CD4-positive, alpha-beta memory T cell (primary cell): ENCODE results near the gene NOL4L. TPM values are rescaled to one million over a fixed set of nuclear protein-coding genes. Genes with fewer than 3 reads are reported as not detected.

Experiments used
- CTCF ChIA-PET: fragments of 350-600 bp; sonication (Branson Sonifier 250); formaldehyde crosslinking; loops from one replicate; lab custom pipeline; 2021; ENCODE audit warnings: inconsistent platforms; ENCODE audit not compliant: partially characterized antibody; lab: Charles Lee
- POLR2A ChIA-PET: fragments of 350-600 bp; sonication (Branson Sonifier 250); formaldehyde crosslinking; loops from one replicate; lab custom pipeline; 2021; ENCODE audit not compliant: partially characterized antibody; lab: Charles Lee
- DNase-seq, 5 donors: peaks; one replicate each; pipeline versions ENCODE4 v3.0.0 to v3.0.0-alpha.2; 2020 to 2022; ENCODE audit warnings: mixed read lengths in 1 of 5
- H3K27ac ChIP-seq: one replicate; pipeline ENCODE4 v1.7.0; 2013; ENCODE audit warnings: low read depth, low read length
- H3K27me3 ChIP-seq: 2 replicates; pipeline ENCODE4 v1.7.0; 2013; ENCODE audit warnings: mild to moderate bottlenecking, low read length, moderate library complexity; ENCODE audit not compliant: insufficient read depth
- H3K36me3 ChIP-seq: 2 replicates; pipeline ENCODE4 v1.7.0; 2013; ENCODE audit warnings: mild to moderate bottlenecking, low read length, moderate library complexity; ENCODE audit not compliant: insufficient read depth
- H3K4me1 ChIP-seq: 2 replicates; pipeline ENCODE4 v1.7.0; 2013; ENCODE audit warnings: mild to moderate bottlenecking, low read length, moderate library complexity; ENCODE audit not compliant: insufficient read depth
- H3K4me3 ChIP-seq, 2 donors: one replicate each; pipeline ENCODE4 v1.7.0; 2013; ENCODE audit warnings: low read length in 2 of 2, mild to moderate bottlenecking in 1 of 2
- H3K9me3 ChIP-seq, 2 donors: one replicate each; pipeline ENCODE4 v1.7.0; 2013; ENCODE audit warnings: low read length in 2 of 2, control low read depth in 1 of 2; ENCODE audit not compliant: control insufficient read depth in 1 of 2
- H3K27ac Mint-ChIP-seq, 7 donors: one replicate each; pipeline ENCODE4 v1.8.0; 2020 to 2021; ENCODE audit warnings: mixed read lengths in 7 of 7, mild to moderate bottlenecking in 6 of 7, inconsistent platforms in 3 of 7, moderate library complexity in 3 of 7
- H3K27me3 Mint-ChIP-seq, 2 donors: one replicate each; pipeline ENCODE4 v1.8.0; 2020 to 2021; ENCODE audit warnings: mixed read lengths in 2 of 2
- H3K36me3 Mint-ChIP-seq, 2 donors: one replicate each; pipeline ENCODE4 v1.8.0; 2020 to 2021; ENCODE audit warnings: mixed read lengths in 2 of 2, inconsistent platforms in 1 of 2, mild to moderate bottlenecking in 1 of 2
- H3K4me1 Mint-ChIP-seq, 4 donors: one replicate each; pipeline ENCODE4 v1.8.0; 2020 to 2021; ENCODE audit warnings: mixed read lengths in 4 of 4, mild to moderate bottlenecking in 1 of 4
- H3K4me3 Mint-ChIP-seq, 8 donors: one replicate each; pipeline ENCODE4 v1.8.0; 2020 to 2021; ENCODE audit warnings: mixed read lengths in 8 of 8, mild to moderate bottlenecking in 7 of 8, moderate library complexity in 6 of 8, inconsistent platforms in 3 of 8
- H3K9me3 Mint-ChIP-seq, 8 donors: one replicate each; pipeline ENCODE4 v1.8.0; 2020 to 2021; ENCODE audit warnings: mixed read lengths in 8 of 8, mild to moderate bottlenecking in 5 of 8, inconsistent platforms in 3 of 8, moderate library complexity in 1 of 8
- intact Hi-C: fragments of 100-400 bp; cut with micrococcal nuclease; formaldehyde crosslinking; loops from one replicate; pipeline ENCODE4 v1.15.1; 2023
- polyA plus RNA-seq, 2 donors: library from polyadenylated mRNA; unstranded; fragments of 300-500 nt; fragmentation: Illumina TruSeq; gene quantifications; one replicate each; pipeline ENCODE4 v1.2.3, GENCODE V29; 2021
- total RNA-seq, 2 experiments: library from RNA; stranded (reverse); gene quantifications; one replicate each; pipeline ENCODE4 v1.2.3, GENCODE V29; 2021

NOL4L gene
- total and polyA plus RNA-seq, 4 experiments from 2014 or later: 7.0 to 74.2 (median 47.5) TPM

DNA sequence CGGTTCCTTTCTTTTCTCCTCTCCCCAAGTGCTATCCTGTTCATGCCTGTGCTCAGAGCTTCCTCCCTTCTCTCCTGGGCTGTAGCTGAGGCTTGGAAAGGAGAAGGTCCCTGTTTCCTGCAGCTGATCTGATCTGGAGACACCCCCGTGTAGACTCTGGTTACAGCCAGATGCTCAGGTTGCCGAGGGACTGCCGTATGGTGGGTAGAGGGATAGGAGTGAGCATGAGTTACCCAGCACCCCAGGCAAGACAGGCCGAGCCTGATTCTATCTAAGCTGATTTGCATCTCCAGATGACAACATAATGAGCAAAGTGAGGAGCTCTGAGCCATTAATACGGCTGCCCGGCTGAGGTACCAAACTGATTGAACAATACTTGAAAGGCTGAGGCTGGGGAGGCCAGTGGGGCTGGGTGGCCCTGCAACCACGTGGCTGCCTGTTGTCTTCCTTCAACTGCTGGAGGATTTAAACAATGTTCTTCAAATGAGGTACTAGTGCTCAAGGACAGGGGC, 135.2 kb downstream of the NOL4L start:
- CTCF ChIA-PET: no interaction called here
- Histone ChIP-seq H3K4me1 (no peaks in the 10 kb centered on the region), H3K4me3 (no peak overlapping the region), H3K9me3 (no peaks in the 10 kb centered on the region), H3K36me3 (peaks cover 61% of the 10 kb centered on the region), H3K27ac (no peak overlapping the region), H3K27me3 (no peaks in the 10 kb centered on the region)
- intact Hi-C loops: no loop called here
- peaks cover 27 to 72% of the 10 kb centered on the region in 2 donors for H3K36me3 Mint-ChIP-seq
- H3K9me3 Mint-ChIP-seq: peaks cover 0 to 5% (median 0%) of the 10 kb centered on the region in 8 donors
- H3K27ac Mint-ChIP-seq: peak overlapping the region; percentile 33 to 89 (median 57)
- POLR2A ChIA-PET: interaction anchor here (1.0 to 1.9 kb wide), 3 partner anchors 10 to 149 kb away, joined by 3 to 5 read pairs (median 3); no protein-coding TSS in a partner anchor
- peaks cover 5 to 19% (median 6%) of the 10 kb centered on the region in 4 donors for H3K4me1 Mint-ChIP-seq
- H3K4me3 Mint-ChIP-seq: no peak overlapping the region
- no peak for DNase-seq
- no peaks in the 10 kb centered on the region for H3K27me3 Mint-ChIP-seq

DNA sequence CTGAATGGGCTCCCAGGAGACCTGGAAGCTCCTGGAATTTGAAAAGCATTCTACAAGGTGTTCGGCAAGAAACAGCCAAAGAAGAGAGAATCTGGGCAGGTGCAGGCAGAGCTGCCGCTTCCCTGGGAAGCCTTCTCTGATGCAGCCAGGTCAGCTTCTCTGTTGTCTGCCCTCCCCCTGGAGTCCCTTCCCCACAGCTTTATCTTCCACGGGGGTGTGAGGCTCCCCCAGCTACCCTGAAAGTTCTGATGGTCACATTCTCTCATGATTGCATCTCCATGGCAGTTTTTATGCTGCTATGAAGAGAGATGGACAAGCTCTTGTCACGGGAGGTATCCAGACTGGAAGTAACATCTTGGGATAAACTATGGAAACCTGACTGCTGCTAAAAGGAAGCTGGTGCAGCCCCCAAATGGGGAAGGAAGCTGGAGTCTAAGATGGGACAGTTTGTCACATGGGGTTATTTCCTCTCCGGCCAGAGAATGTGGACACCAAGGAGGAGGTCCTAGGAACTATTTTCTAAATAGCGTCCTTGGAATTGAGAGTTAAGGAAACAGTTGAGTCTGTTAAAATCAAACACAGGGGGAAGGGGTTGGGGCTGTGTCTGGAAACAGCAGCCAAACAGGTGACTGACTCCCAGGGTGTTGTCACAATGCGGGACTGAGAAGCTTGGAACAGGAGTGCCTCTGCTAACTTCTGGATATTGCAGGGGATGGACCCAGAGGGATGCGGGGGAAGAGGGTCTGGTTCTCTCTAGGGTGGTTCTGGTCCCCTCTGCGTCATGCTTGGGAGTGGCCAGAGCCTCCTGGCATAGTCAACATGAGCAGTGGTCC, 135.9 kb downstream of the NOL4L start:
- Mint-ChIP-seq H3K4me3 (no peak overlapping the region), H3K9me3 (peaks cover 0 to 5% (median 0%) of the 10 kb centered on the region in 8 donors), H3K27me3 (no peaks in the 10 kb centered on the region), H3K36me3 (peaks cover 23 to 73% of the 10 kb centered on the region in 2 donors), H3K27ac (peak overlapping the region in 6 of 7 donors; percentile 23 to 87 (median 68)), H3K4me1 (peaks cover 5 to 19% (median 6%) of the 10 kb centered on the region in 4 donors)
- CTCF ChIA-PET: no interaction called here
- POLR2A ChIA-PET: interaction anchor here (0.8 to 1.9 kb wide), 5 partner anchors 9 to 150 kb away, joined by 3 to 5 read pairs (median 3); no protein-coding TSS in a partner anchor
- Histone ChIP-seq H3K4me3 (no peak overlapping the region), H3K9me3 (no peaks in the 10 kb centered on the region), H3K4me1 (no peaks in the 10 kb centered on the region), H3K27me3 (no peaks in the 10 kb centered on the region), H3K36me3 (peaks cover 61% of the 10 kb centered on the region), H3K27ac (no peak overlapping the region)
- DNase-seq: no peak
- intact Hi-C loops: no loop called here

DNA sequence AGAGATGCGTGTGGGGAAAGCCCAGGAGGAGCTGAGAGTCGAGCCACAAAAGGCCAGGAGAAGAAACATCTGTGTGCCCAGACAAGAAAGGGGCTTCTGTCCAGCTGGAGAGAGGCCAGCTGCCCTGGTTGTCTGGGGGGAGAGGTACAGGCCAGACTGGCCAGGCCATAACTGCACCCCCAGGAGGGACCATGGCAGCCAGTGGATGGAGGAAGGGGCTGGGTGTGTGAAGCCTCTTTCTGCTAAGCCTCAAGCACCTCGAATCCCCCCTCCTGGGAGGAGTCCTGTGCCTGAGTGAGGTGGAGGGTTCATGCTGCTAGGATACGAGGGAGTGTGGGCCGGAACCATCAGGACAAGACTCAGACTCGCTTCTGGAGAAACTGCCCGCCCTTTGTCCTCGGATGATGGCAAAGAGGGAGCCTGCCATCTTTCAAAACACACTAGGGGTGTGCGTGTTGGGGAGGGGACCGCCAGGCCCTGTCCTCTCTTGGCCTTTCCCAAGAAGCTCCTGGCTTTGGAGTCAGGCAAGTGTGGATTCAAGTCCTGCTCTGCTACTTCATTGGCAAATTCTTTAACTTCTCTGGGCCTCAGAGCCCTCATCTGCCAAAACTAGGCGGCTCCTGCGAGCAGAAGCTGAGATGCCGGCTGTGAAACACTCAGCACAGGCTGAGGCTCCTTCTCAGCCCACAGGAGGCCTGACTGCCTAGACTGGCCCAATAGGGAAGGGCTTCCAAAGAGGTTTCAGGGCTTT, 136.7 kb downstream of the NOL4L start:
- Histone ChIP-seq H3K4me3 (no peak overlapping the region), H3K27ac (no peak overlapping the region), H3K4me1 (no peaks in the 10 kb centered on the region), H3K27me3 (no peaks in the 10 kb centered on the region), H3K9me3 (no peaks in the 10 kb centered on the region), H3K36me3 (peaks cover 53% of the 10 kb centered on the region)
- intact Hi-C loops: no loop called here
- H3K27ac Mint-ChIP-seq: peak overlapping the region in 6 of 7 donors; percentile 36 to 82 (median 67)
- peaks cover 27 to 73% of the 10 kb centered on the region in 2 donors for H3K36me3 Mint-ChIP-seq
- H3K4me3 Mint-ChIP-seq: no peak overlapping the region
- no peak for DNase-seq
- ChIA-PET CTCF (no interaction called here), POLR2A (interaction anchor here (0.8 to 1.9 kb wide), 4 partner anchors 9 to 151 kb away, joined by 3 to 5 read pairs (median 4); no protein-coding TSS in a partner anchor)
- H3K9me3 Mint-ChIP-seq: peaks cover 0 to 4% (median 0%) of the 10 kb centered on the region in 8 donors
- H3K4me1 Mint-ChIP-seq: peaks cover 7 to 19% (median 11%) of the 10 kb centered on the region in 4 donors
- H3K27me3 Mint-ChIP-seq: no peaks in the 10 kb centered on the region

DNA sequence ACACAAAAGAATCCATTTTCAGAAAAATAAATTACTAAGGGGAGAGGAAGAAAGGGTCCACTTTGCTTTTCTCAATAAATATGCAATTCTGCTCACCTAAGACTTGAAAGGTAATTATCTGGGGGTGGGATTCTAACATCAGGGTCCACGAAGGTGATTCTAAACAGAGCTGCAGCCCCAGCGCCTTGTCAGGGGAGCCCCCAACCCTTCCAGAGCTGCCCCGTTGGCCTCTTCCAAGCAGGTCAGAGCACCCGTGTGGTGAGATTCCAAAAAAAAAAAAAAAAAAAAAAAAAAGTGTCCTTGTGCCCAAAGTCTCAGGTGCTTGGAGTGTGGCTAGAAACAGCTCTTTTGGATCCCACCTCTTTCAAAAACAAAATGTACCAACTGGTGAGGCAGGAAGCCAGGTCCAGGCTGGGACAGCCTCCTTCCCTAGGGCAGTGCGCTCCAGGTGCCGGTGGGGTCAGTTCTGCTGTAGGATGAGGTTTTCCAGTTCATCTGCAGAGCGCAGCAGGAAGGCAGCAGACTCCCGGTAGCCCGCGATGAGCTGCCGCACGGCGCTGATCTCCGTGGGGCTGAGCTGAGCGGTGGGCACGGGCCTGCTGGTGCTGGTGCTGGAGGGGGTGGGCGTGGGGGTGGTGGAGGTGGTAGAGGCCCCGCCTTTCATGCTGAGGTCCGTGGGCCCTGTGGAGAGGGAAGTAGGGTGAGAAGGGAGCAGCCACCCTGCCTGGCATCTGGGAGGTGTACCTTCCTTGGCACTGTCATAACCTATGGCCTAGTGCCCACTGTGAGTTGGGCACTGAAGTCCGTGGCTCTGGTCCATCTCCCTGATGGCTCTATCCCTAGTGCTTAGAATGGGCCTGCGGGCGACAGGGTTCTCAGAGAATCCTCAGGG, 137.8 kb downstream of the NOL4L start:
- H3K4me1 Mint-ChIP-seq: peaks cover 7 to 19% (median 16%) of the 10 kb centered on the region in 4 donors
- no peak for DNase-seq
- H3K36me3 Mint-ChIP-seq: peaks cover 23 to 70% of the 10 kb centered on the region in 2 donors
- H3K27me3 Mint-ChIP-seq: no peaks in the 10 kb centered on the region
- Histone ChIP-seq H3K27me3 (no peaks in the 10 kb centered on the region), H3K27ac (no peak overlapping the region), H3K9me3 (no peaks in the 10 kb centered on the region), H3K4me1 (no peaks in the 10 kb centered on the region), H3K36me3 (peaks cover 47% of the 10 kb centered on the region), H3K4me3 (no peak overlapping the region)
- CTCF ChIA-PET: no interaction called here
- H3K4me3 Mint-ChIP-seq: no peak overlapping the region
- H3K27ac Mint-ChIP-seq: peak overlapping the region; percentile 29 to 82 (median 73)
- peaks cover 0 to 2% (median 0%) of the 10 kb centered on the region in 8 donors for H3K9me3 Mint-ChIP-seq
- POLR2A ChIA-PET: no interaction called here
- intact Hi-C loops: no loop called here

DNA sequence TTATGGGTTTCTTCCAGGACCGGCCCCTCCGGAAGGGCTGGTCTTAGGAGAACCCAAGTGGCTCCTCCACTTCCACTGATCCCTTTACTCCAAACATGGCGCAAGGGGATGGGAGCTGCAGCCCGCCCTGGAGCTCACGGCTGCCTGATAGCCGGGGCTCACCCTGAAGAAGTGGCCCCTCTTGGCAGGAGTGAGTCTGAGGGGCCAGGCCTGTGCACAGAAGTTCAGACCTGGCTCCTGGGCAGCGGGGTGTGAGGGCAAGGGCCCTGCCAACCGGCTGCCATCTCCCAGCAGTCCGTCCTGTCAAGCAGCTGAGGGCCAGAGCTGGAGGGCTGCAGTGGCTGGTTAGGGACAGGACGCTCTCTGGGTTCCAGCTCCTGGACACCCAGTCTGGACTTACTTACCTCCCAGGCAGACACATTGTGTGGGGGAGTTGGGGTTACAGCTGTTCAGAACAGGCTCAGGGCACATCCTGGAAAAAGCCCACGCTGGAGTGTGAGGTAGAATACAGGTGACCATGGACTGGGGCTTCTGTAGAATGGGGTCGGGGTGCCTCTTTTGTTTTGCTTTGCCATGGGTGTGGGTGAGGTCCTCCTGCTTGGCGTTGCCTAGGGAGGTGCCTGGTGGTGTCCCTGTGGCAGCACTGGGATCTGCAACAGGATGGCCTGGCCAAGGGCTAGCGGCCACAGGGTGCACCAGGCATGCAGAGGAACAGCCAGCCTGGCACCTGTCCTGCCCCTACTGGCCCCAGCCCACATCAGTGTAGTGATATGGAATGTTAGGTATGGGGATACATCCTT, 138.6 kb downstream of the NOL4L start:
- ChIA-PET CTCF (no interaction called here), POLR2A (interaction anchor here (1.0 kb wide), 1 partner anchor 36 kb away, joined by 3 read pairs; no protein-coding TSS in a partner anchor)
- H3K9me3 ChIP-seq: no peaks in the 10 kb centered on the region
- H3K27me3 ChIP-seq: no peaks in the 10 kb centered on the region
- peak overlapping the region in 5 of 7 donors; percentile 46 to 73 (median 70) for H3K27ac Mint-ChIP-seq
- H3K36me3 ChIP-seq: peaks cover 42% of the 10 kb centered on the region
- DNase-seq: no peak
- intact Hi-C loops: no loop called here
- H3K36me3 Mint-ChIP-seq: peaks cover 23 to 73% of the 10 kb centered on the region in 2 donors
- peaks cover 7 to 19% (median 16%) of the 10 kb centered on the region in 4 donors for H3K4me1 Mint-ChIP-seq
- no peak overlapping the region for H3K4me3 Mint-ChIP-seq
- no peak overlapping the region for H3K27ac ChIP-seq
- H3K4me1 ChIP-seq: no peaks in the 10 kb centered on the region
- no peaks in the 10 kb centered on the region for H3K27me3 Mint-ChIP-seq
- peaks cover 0 to 2% (median 0%) of the 10 kb centered on the region in 8 donors for H3K9me3 Mint-ChIP-seq
- H3K4me3 ChIP-seq: no peak overlapping the region
